Calu3 (cell line): ENCODE data around the gene MLN. TPM values are rescaled to one million over a fixed set of nuclear protein-coding genes. Genes with fewer than 3 reads are reported as not detected.

Experiments
- BruUV-seq: library from RNA; stranded (reverse); fragments of 400-500 nt; replicated peaks from 2 replicates; lab custom pipeline; 2021; lab: Mats Ljungman, UMichigan
- CTCF ChIA-PET: fragments of 300-600 bp; sonication (Branson Sonifier 250); formaldehyde crosslinking; loops from one replicate; lab custom pipeline; 2022; ENCODE audit warnings: antibody characterized with exemption; lab: Charles Lee
- DNase-seq: peaks from one replicate; pipeline ENCODE4 v3.0.0; 2022
- H3K27ac Mint-ChIP-seq: one replicate; pipeline ENCODE4 v1.8.0; 2022; ENCODE audit warnings: mixed read lengths; ENCODE audit not compliant: unreplicated experiment
- H3K27me3 Mint-ChIP-seq: one replicate; pipeline ENCODE4 v1.8.0; 2022; ENCODE audit warnings: mixed read lengths; ENCODE audit not compliant: unreplicated experiment
- H3K36me3 Mint-ChIP-seq: one replicate; pipeline ENCODE4 v1.8.0; 2022; ENCODE audit warnings: mild to moderate bottlenecking, moderate library complexity, mixed read lengths; ENCODE audit not compliant: insufficient read depth, unreplicated experiment
- H3K4me1 Mint-ChIP-seq: one replicate; pipeline ENCODE4 v1.8.0; 2022; ENCODE audit warnings: mild to moderate bottlenecking, low read depth, mixed read lengths; ENCODE audit not compliant: unreplicated experiment
- H3K4me3 Mint-ChIP-seq: one replicate; pipeline ENCODE4 v1.8.0; 2022; ENCODE audit warnings: mild to moderate bottlenecking, low read depth, moderate library complexity, mixed read lengths; ENCODE audit not compliant: unreplicated experiment
- H3K9me3 Mint-ChIP-seq: one replicate; pipeline ENCODE4 v1.8.0; 2022; ENCODE audit warnings: low read depth, mixed read lengths; ENCODE audit not compliant: unreplicated experiment
- intact Hi-C: fragments of 100-400 bp; cut with micrococcal nuclease; formaldehyde crosslinking; loops from one replicate; pipeline ENCODE4 v1.10.0; 2022; ENCODE audit not compliant: unreplicated experiment
- total RNA-seq: library from RNA; stranded (reverse); gene quantifications from 2 replicates; pipeline ENCODE4 v1.2.3, GENCODE V29; 2022
- TF ChIP-seq, protein P1 (sequence below): fragments of 200-600 bp; IDR thresholded peaks from one replicate; pipeline ENCODE4 v1.8.0; 2022; ENCODE audit warnings: antibody characterized with exemption; ENCODE audit not compliant: unreplicated experiment

MLN gene
- total RNA-seq, 1 experiment from 2014 or later: not detected

- no peaks in the 10 kb centered on the region for H3K27me3 Mint-ChIP-seq
- intact Hi-C loops: no loop called here
- DNase-seq: no peak
- CTCF ChIA-PET: no interaction called here
- H3K4me1 Mint-ChIP-seq: peaks cover 35% of the 10 kb centered on the region
- H3K9me3 Mint-ChIP-seq: no peaks in the 10 kb centered on the region
- H3K36me3 Mint-ChIP-seq: peaks cover 44% of the 10 kb centered on the region
- TF ChIP-seq, protein P1, sequence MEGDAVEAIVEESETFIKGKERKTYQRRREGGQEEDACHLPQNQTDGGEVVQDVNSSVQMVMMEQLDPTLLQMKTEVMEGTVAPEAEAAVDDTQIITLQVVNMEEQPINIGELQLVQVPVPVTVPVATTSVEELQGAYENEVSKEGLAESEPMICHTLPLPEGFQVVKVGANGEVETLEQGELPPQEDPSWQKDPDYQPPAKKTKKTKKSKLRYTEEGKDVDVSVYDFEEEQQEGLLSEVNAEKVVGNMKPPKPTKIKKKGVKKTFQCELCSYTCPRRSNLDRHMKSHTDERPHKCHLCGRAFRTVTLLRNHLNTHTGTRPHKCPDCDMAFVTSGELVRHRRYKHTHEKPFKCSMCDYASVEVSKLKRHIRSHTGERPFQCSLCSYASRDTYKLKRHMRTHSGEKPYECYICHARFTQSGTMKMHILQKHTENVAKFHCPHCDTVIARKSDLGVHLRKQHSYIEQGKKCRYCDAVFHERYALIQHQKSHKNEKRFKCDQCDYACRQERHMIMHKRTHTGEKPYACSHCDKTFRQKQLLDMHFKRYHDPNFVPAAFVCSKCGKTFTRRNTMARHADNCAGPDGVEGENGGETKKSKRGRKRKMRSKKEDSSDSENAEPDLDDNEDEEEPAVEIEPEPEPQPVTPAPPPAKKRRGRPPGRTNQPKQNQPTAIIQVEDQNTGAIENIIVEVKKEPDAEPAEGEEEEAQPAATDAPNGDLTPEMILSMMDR: no peak
- H3K27ac Mint-ChIP-seq: peak overlapping the region; percentile 3
- no peak overlapping the region for H3K4me3 Mint-ChIP-seq
- BruUV-seq: no TSS peak
Measured at GRCh38 chr6:33782561-33782960, 21.2 kb downstream of the MLN start.

- BruUV-seq: no TSS peak
- Mint-ChIP-seq H3K9me3 (no peaks in the 10 kb centered on the region), H3K4me3 (peak overlapping the region; percentile 32), H3K27me3 (no peaks in the 10 kb centered on the region), H3K4me1 (peaks cover 27% of the 10 kb centered on the region), H3K36me3 (peaks cover 49% of the 10 kb centered on the region), H3K27ac (peak overlapping the region; percentile 48)
- peak; percentile 80 for DNase-seq
- intact Hi-C loops: no loop called here
- TF ChIP-seq, protein P1: no peak
- CTCF ChIA-PET: interaction anchor here (0.6 to 1.6 kb wide), 8 partner anchors 10 to 1147 kb away, joined by 3 to 4 read pairs (median 3); no protein-coding TSS in a partner anchor
Measured at GRCh38 chr6:33781131-33781975, 22.4 kb downstream of the MLN start.

GRCh38 chr6:33779895-33780294, 23.9 kb downstream of the MLN start:
- H3K27me3 Mint-ChIP-seq: no peaks in the 10 kb centered on the region
- DNase-seq: no peak
- CTCF ChIA-PET: no interaction called here
- intact Hi-C loops: no loop called here
- no TSS peak for BruUV-seq
- no peaks in the 10 kb centered on the region for H3K9me3 Mint-ChIP-seq
- no peak overlapping the region for H3K27ac Mint-ChIP-seq
- peaks cover 27% of the 10 kb centered on the region for H3K4me1 Mint-ChIP-seq
- peaks cover 58% of the 10 kb centered on the region for H3K36me3 Mint-ChIP-seq
- no peak overlapping the region for H3K4me3 Mint-ChIP-seq
- TF ChIP-seq, protein P1: no peak

DNA sequence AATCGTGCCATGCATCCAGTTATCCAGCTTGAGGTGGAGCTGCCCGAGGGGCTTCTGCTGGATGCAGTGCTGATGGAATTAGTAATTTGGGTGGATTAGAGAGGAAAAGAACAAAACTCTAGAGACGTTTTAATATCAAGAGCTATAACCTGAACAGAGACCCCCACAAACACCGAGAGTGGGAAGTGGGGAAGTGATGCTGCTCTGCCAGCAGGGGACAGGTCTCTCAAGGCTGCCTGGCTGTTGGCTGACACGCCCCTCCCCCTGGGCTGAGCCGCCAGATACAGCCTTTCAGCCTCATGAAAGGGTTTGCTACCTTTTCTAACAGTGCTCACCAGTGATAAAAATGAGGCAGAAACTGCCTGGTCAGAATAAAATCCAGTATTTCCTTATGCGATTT, 24.5 kb downstream of the MLN start:
- BruUV-seq: no TSS peak
- TF ChIP-seq, protein P1: no peak
- no peak for DNase-seq
- H3K4me3 Mint-ChIP-seq: no peak overlapping the region
- H3K36me3 Mint-ChIP-seq: peaks cover 64% of the 10 kb centered on the region
- H3K27me3 Mint-ChIP-seq: no peaks in the 10 kb centered on the region
- H3K4me1 Mint-ChIP-seq: peaks cover 27% of the 10 kb centered on the region
- CTCF ChIA-PET: no interaction called here
- no peaks in the 10 kb centered on the region for H3K9me3 Mint-ChIP-seq
- intact Hi-C loops: no loop called here
- H3K27ac Mint-ChIP-seq: no peak overlapping the region
